GM12878 (cell line): ENCODE results near the gene ATOSA. TPM values are rescaled to one million over a fixed set of nuclear protein-coding genes. Genes with fewer than 3 reads are reported as not detected.
A peak's percentile ranks its signal among the peaks of the same experiment; 100 is the strongest.

Source experiments
- FOXM1 ChIP-seq: IDR thresholded peaks from 2 replicates; pipeline ENCODE4 v1.6.1; 2012; ENCODE audit warnings: low read depth, mild to moderate bottlenecking, inconsistent platforms, low read length, moderate library complexity
- KLF5 ChIP-seq: fragments of 450-650 bp; IDR thresholded peaks from 2 replicates; pipeline ENCODE4 v1.6.1; 2014; ENCODE audit warnings: mild to moderate bottlenecking; ENCODE audit not compliant: partially characterized antibody
- MLLT1 ChIP-seq: fragments of 450-650 bp; IDR thresholded peaks from 2 replicates; pipeline ENCODE4 v1.6.1; 2016; ENCODE audit warnings: mild to moderate bottlenecking
- NFIC ChIP-seq: IDR thresholded peaks from 2 replicates; pipeline ENCODE4 v1.6.1; 2012; ENCODE audit warnings: low read depth, mild to moderate bottlenecking, inconsistent platforms, low read length, moderate library complexity
- POLR2AphosphoS5 ChIP-seq: IDR thresholded peaks from 2 replicates; pipeline ENCODE4 v1.6.1; 2011; ENCODE audit warnings: mild to moderate bottlenecking, low read length, inconsistent platforms
- RUNX3 ChIP-seq: IDR thresholded peaks from 2 replicates; pipeline ENCODE4 v1.6.1; 2012; ENCODE audit warnings: low read length, inconsistent platforms
- SMAD1 ChIP-seq: fragments of 450-650 bp; IDR thresholded peaks from 2 replicates; pipeline ENCODE4 v1.6.1; 2018; ENCODE audit warnings: mild to moderate bottlenecking, low read depth; ENCODE audit not compliant: partially characterized antibody
- SREBF2 ChIP-seq: IDR thresholded peaks from 2 replicates; pipeline ENCODE4 v1.6.1; 2012; ENCODE audit warnings: mild to moderate bottlenecking, low read length
- SUZ12 ChIP-seq: fragments of 200-600 bp; sonication (generic); IDR thresholded peaks from one replicate; pipeline ENCODE4 v1.6.1; 2018; ENCODE audit warnings: antibody characterized with exemption, mild to moderate bottlenecking; ENCODE audit not compliant: unreplicated experiment
- TARDBP ChIP-seq: IDR thresholded peaks from 2 replicates; pipeline ENCODE4 v1.6.1; 2016; ENCODE audit warnings: borderline replicate concordance
- YY1 ChIP-seq: IDR thresholded peaks from 2 replicates; pipeline ENCODE4 v1.6.1; 2011; ENCODE audit warnings: low read depth, mild to moderate bottlenecking, low read length
- ZNF384 ChIP-seq: IDR thresholded peaks from 2 replicates; pipeline ENCODE4 v1.6.1; 2012; ENCODE audit warnings: low read depth, mild to moderate bottlenecking, low read length, improper control_type of control experiment, borderline replicate concordance
- polyA plus RNA-seq, 11 experiments: library from polyadenylated mRNA; depleted of rRNA in 4 of 11; unstranded in 6 of 11; stranded (reverse) in 5 of 11; fragments of >200 nt; fragmentation: Nextera tagmentation in 4 of 11; fragmentation: Illumina TruSeq in 1 of 11; extraction: Ambion mirVana in 4 of 11; extraction: Trizol in 1 of 11; gene quantifications; 1 replicate in 1 of 11; 2 replicates in 10 of 11; pipeline versions ENCODE4 v1.2.1 to v1.2.3, GENCODE V29; 2011 to 2016; ENCODE audit warnings: inconsistent platforms in 2 of 11, missing spikeins in 2 of 11, low read depth in 1 of 11
- total RNA-seq, 4 experiments: library from RNA; depleted of rRNA in 3 of 4; stranded (reverse); fragments of >200 nt in 3 of 4; fragmentation: Illumina TruSeq in 1 of 4; extraction: Trizol in 1 of 4; gene quantifications; 2 replicates each; pipeline versions ENCODE4 v1.2.1 to v1.2.3, GENCODE V29; 2013 to 2021
- TF ChIP-seq, protein P1 (sequence below): fragments of 450-650 bp; IDR thresholded peaks from 2 replicates; pipeline ENCODE4 v1.6.1; 2016; ENCODE audit warnings: mild to moderate bottlenecking, moderate library complexity, borderline replicate concordance
- TF ChIP-seq, protein P2 (sequence below): fragments of 450-650 bp; IDR thresholded peaks from 2 replicates; pipeline ENCODE4 v1.6.1; 2017; ENCODE audit warnings: borderline replicate concordance

The ATOSA gene
- total and polyA plus RNA-seq, 10 of the 15 experiments (the other 5 are each of a cell fraction or from before 2014, with no cell fraction given): 6.8 to 24.3 (median 14.6) TPM

- TF ChIP-seq, protein P1, sequence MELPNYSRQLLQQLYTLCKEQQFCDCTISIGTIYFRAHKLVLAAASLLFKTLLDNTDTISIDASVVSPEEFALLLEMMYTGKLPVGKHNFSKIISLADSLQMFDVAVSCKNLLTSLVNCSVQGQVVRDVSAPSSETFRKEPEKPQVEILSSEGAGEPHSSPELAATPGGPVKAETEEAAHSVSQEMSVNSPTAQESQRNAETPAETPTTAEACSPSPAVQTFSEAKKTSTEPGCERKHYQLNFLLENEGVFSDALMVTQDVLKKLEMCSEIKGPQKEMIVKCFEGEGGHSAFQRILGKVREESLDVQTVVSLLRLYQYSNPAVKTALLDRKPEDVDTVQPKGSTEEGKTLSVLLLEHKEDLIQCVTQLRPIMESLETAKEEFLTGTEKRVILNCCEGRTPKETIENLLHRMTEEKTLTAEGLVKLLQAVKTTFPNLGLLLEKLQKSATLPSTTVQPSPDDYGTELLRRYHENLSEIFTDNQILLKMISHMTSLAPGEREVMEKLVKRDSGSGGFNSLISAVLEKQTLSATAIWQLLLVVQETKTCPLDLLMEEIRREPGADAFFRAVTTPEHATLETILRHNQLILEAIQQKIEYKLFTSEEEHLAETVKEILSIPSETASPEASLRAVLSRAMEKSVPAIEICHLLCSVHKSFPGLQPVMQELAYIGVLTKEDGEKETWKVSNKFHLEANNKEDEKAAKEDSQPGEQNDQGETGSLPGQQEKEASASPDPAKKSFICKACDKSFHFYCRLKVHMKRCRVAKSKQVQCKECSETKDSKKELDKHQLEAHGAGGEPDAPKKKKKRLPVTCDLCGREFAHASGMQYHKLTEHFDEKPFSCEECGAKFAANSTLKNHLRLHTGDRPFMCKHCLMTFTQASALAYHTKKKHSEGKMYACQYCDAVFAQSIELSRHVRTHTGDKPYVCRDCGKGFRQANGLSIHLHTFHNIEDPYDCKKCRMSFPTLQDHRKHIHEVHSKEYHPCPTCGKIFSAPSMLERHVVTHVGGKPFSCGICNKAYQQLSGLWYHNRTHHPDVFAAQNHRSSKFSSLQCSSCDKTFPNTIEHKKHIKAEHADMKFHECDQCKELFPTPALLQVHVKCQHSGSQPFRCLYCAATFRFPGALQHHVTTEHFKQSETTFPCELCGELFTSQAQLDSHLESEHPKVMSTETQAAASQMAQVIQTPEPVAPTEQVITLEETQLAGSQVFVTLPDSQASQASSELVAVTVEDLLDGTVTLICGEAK: no peak
- TF ChIP-seq YY1 (peak; percentile 61; the same call in 1 of the 2 replicates), TARDBP (no peak), RUNX3 (peak; percentile 83), KLF5 (no peak), FOXM1 (no peak), SREBF2 (no peak), NFIC (no peak), MLLT1 (no peak), POLR2AphosphoS5 (no peak), ZNF384 (0 out of 2 replicates have a peak, but pooled peaks have one; percentile 15), SMAD1 (no peak), SUZ12 (no peak)
- TF ChIP-seq, protein P2, sequence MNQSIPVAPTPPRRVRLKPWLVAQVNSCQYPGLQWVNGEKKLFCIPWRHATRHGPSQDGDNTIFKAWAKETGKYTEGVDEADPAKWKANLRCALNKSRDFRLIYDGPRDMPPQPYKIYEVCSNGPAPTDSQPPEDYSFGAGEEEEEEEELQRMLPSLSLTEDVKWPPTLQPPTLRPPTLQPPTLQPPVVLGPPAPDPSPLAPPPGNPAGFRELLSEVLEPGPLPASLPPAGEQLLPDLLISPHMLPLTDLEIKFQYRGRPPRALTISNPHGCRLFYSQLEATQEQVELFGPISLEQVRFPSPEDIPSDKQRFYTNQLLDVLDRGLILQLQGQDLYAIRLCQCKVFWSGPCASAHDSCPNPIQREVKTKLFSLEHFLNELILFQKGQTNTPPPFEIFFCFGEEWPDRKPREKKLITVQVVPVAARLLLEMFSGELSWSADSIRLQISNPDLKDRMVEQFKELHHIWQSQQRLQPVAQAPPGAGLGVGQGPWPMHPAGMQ: no peak
Measured at GRCh38 chr15:52658955-52659354, 20.2 kb downstream of the ATOSA start (continued).
